ENCODE results near the gene DDX31.

Gene DDX31

DNA sequence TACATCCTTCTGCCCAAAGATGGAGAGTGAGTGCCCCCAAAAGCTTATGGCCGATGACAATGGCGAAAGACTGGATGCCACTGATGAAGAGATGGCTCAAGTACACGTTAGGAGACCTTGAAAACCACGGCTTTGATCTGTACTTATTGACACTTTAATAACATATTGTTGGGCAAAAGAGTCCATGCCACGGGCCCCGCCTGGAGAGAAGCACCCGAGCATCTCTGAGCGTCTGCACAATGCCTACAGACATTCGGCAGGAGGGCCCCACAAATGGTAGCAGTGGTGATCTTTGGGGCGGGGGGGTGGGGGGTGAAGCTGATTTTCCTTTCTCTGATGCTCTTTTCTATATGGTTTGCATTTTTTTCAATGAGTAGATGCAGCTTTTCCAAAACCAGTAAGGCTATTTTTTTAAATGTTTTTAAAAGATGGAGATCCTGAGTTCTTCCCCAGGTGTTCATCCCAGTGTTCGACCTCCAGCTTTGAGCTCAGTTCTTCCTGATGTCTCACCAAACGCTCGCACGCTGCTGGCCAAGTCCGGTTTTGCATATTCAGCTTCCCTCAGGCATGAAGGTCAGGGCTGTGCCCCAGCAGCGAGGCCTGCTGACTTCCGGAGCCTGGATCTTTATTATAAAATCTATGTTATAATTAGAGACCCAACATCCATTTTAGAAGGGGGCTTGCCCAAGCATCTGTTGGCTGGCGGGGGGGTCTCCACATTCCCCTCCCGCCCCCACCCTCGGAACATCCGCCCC lies 121.6 kb downstream of the DDX31 start:
- no peak for DNase-seq (ENCODE audit: low read depth, low spot score)

DNA sequence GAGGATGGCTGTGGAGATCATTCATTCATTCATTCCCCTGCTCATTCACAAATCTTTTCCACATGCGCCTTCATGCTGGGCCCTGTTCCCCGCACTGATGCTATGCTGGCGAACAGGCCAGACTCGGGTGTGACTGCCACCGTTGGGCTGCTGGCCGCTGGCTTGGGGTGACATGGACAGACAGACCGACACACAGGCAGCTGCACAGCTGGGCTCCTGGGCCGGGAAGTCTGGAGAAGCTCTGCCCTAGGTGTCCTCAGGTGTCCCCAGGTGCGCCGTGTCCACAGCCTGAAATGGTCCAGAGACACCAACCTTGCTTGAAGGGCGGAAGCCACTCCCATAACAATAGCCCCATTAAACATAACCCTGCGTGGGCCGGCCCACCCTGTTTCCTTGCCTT lies 122.3 kb downstream of the DDX31 start:
- no peak for DNase-seq (ENCODE audit: low read depth, low spot score)

DNA sequence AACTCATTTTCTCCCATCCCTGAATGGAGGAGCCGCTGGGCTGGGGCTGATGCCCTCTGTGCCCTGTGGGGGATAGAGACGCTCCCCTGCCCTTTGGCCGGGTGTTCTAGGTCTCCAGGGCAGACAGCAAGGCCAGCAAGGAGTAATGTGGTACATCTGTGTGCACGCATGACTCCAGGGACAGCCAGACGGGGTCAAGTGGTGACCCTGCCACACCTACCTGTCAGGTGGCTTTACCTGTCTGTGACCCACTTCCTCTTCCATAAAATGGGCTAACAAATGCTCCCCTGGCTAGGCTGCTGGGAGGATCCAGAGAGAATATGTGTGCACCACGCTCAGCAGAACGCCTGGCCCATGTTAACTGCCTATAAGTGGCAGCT lies 122.7 kb downstream of the DDX31 start:
- no peak for DNase-seq (ENCODE audit: low read depth, low spot score)

DNA sequence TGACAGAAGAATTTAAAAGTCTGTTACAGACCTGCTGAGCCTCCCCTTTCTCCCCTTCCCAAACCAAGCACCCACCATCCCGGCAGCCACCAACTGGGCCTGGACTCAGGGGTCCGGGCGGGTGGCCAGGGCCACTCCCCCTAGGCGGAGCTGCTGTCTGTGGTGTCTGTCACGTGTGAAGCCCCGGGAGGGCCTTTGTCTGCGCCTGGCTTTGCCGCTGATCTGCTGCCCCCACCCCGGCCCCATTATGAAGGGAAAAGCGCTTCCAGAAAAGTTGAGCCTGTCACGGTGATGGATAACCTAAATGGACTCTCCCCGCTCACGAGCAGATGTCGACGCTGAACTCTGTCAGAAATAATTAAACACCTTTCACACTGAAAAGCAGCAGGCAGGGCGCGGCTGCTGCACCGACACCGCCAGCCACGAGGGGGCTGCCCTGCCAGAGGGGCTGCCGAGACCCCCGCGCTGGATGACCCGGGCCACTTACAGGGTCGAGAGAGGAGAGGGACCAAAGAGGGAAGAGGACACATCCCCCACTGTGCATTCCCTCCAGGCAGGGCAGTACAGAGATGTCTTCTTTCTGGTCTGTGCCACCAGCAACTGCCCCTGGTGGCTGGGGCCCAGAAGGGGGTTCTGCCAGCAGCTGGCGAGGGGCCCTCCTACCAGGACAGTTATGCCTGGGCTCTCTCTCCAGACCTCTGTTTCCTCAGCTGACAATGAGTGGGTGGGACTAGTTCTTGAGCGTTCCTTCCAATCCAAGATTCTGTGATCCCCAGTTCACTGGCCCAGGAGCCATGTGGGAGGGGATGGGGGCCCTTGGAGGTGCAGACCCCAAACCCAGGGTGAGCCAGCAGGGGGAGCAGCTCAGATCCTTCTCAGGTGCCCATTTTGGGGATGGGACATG lies 123.4 kb downstream of the DDX31 start:
- no peak for DNase-seq (ENCODE audit: low read depth, low spot score)

DNA sequence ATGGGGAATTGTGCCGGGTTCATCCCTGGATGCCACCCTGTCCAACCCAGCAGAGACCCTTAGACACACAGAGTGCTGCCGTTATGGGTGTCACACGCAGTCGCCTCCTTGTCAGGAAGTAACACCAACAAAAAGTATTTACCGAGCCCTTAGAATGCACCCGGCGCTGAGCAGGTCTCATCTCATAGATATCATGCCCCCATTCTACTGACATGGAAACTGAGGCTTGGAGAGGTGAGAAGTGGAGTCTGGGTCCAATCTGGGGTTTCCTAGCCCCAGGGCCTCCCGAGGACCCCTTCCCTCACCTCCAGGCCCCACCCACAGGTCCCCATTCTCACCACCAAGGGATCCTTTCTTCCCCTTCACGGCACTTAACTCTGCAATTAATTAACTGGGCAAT lies 124.2 kb downstream of the DDX31 start:
- DNase-seq (ENCODE audit: low read depth, low spot score), result no peak

DNA sequence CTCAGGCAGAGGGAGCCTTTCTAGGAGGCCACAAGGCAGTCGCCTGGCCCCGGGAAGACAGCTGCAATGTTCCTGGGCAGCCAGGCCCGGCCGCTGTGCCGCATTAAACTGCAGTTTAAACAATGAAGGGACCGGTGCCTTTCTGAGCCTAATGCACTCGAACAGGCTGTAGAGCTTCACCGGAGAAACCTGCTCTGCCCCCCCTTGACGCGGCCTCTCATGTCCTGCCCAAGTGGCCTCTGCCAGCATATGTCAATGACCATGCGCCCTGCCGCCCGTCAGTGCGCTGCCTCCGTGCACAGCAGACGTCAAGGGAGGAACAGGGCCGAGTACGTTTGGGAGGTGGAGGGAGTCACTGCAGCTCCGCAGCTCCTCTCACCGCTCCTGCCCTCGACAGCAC lies 125.8 kb downstream of the DDX31 start:
- no peak for DNase-seq (ENCODE audit: low read depth, low spot score)

DNA sequence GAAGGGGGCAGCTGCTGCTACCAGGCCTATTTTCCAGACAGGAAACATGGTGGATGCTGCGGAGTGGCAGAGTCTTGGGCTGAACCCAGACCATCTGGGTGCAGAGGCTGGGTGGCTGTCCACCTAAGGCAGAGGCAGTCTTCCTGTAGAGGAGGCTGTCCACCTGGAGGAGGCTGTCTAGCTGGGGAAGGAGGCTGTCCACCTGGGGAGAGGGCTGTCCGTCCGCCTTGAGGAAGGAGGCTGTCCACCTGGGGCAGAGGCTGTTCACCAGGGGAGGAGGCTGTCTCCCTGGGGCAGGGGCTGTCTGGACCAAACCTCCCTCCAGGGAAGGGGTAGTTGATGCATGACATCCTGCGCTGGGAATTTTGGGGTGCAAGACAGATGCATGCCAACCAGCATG lies 126.5 kb downstream of the DDX31 start:
- DNase-seq (ENCODE audit: low read depth, low spot score), result no peak

Measured in brain pericyte (primary cell).